Measurements from ENCODE around the gene NECTIN3.

NECTIN3 gene

GRCh38 chr3:111173328-111173900 lies 101.8 kb downstream of the NECTIN3 start:
- Histone ChIP-seq H3K79me1 (ENCODE audit: low read length) (no peaks in the 10 kb centered on the region), H3K18ac (ENCODE audit: low read length) (no peak overlapping the region), H3K9me3 (ENCODE audit: insufficient read depth, low read depth, low read length) (no peaks in the 10 kb centered on the region), H2BK12ac (ENCODE audit: low read length) (no peak overlapping the region), H3K36me3 (ENCODE audit: control insufficient read depth in 1 of 2, insufficient read depth in 2 of 2, low read length in 2 of 2) (peaks cover 4% of the 10 kb centered on the region in 2 experiments), H3K79me2 (ENCODE audit: control insufficient read depth, insufficient read depth, low read length, poor library complexity) (no peaks in the 10 kb centered on the region), H3K4me1 (ENCODE audit: control insufficient read depth in 1 of 2, insufficient read depth in 2 of 2, low read length in 2 of 2) (peaks cover 0 to 2% of the 10 kb centered on the region in 2 experiments), H3K9ac (ENCODE audit: low read length) (no peak overlapping the region), H3K4me3 (ENCODE audit: low read depth, low read length) (no peak overlapping the region), H3K4ac (ENCODE audit: low read depth, low read length) (no peak overlapping the region), H4K91ac (ENCODE audit: low read depth, low read length) (no peak overlapping the region), H2AFZ (ENCODE audit: insufficient read depth, low read length, poor library complexity) (no peak overlapping the region), H4K12ac (ENCODE audit: low read depth, low read length) (no peak overlapping the region), H2BK5ac (ENCODE audit: low read depth, low read length, poor library complexity) (no peak overlapping the region), H3K14ac (ENCODE audit: low read length) (no peak overlapping the region), H3K23ac (ENCODE audit: low read length) (no peak overlapping the region), H4K8ac (ENCODE audit: low read depth, low read length) (no peak overlapping the region), H2AK5ac (ENCODE audit: low read length) (no peak overlapping the region), H3K27ac (ENCODE audit: low read depth, low read length) (no peak overlapping the region), H3K27me3 (ENCODE audit: insufficient read depth, low read length) (no peaks in the 10 kb centered on the region), H2BK120ac (ENCODE audit: insufficient read depth, low read length, poor library complexity) (no peak overlapping the region), H3K4me2 (ENCODE audit: low read length) (no peak overlapping the region)
- DNase-seq, result no peak
- WGBS (ENCODE audit: extremely low coverage, insufficient coverage, insufficient read length), result no CpG with 5 or more reads among the region's 2 CpGs

GRCh38 chr3:111173906-111174305 lies 102.3 kb downstream of the NECTIN3 start:
- no peak overlapping the region for H2BK12ac ChIP-seq (ENCODE audit: low read length)
- no peak overlapping the region for H2BK120ac ChIP-seq (ENCODE audit: insufficient read depth, low read length, poor library complexity)
- no peak overlapping the region for H3K9ac ChIP-seq (ENCODE audit: low read length)
- no peaks in the 10 kb centered on the region for H3K9me3 ChIP-seq (ENCODE audit: insufficient read depth, low read depth, low read length)
- no peak overlapping the region for H3K4me3 ChIP-seq (ENCODE audit: low read depth, low read length)
- H3K27me3 ChIP-seq (ENCODE audit: insufficient read depth, low read length), result no peaks in the 10 kb centered on the region
- peaks cover 0 to 2% of the 10 kb centered on the region in 2 experiments for H3K4me1 ChIP-seq (ENCODE audit: control insufficient read depth in 1 of 2, insufficient read depth in 2 of 2, low read length in 2 of 2)
- no CpG with 5 or more reads among the region's 1 CpG for WGBS (ENCODE audit: extremely low coverage, insufficient coverage, insufficient read length)
- H3K14ac ChIP-seq (ENCODE audit: low read length), result no peak overlapping the region
- no peak overlapping the region for H3K23ac ChIP-seq (ENCODE audit: low read length)
- no peak overlapping the region for H4K91ac ChIP-seq (ENCODE audit: low read depth, low read length)
- no peak for DNase-seq
- no peak overlapping the region for H4K8ac ChIP-seq (ENCODE audit: low read depth, low read length)
- no peak overlapping the region for H2BK5ac ChIP-seq (ENCODE audit: low read depth, low read length, poor library complexity)
- no peaks in the 10 kb centered on the region for H3K79me1 ChIP-seq (ENCODE audit: low read length)
- no peak overlapping the region for H3K18ac ChIP-seq (ENCODE audit: low read length)
- peaks cover 4% of the 10 kb centered on the region in 2 experiments for H3K36me3 ChIP-seq (ENCODE audit: control insufficient read depth in 1 of 2, insufficient read depth in 2 of 2, low read length in 2 of 2)
- H2AFZ ChIP-seq (ENCODE audit: insufficient read depth, low read length, poor library complexity), result no peak overlapping the region
- no peak overlapping the region for H3K4me2 ChIP-seq (ENCODE audit: low read length)
- no peak overlapping the region for H3K4ac ChIP-seq (ENCODE audit: low read depth, low read length)
- H3K27ac ChIP-seq (ENCODE audit: low read depth, low read length), result no peak overlapping the region
- H4K12ac ChIP-seq (ENCODE audit: low read depth, low read length), result no peak overlapping the region
- no peak overlapping the region for H2AK5ac ChIP-seq (ENCODE audit: low read length)
- H3K79me2 ChIP-seq (ENCODE audit: control insufficient read depth, insufficient read depth, low read length, poor library complexity), result no peaks in the 10 kb centered on the region

DNA sequence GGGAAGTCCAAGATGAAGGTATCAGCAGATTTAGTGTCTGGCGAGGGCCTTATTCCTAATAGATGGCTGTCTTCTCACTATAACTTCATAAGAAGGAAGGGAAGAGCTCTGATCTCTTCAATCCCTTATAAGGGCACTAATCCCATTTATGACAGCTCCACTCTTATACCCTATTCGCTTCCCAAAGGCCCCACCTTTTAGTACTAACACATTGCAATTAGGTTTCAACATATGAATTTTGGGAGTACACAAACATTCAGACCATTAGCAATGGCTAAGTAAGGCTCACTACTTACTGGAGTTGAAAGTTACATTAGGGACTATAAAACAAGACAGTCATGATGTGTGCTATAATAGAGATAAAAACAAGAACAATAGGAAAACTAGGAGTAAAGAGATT lies 118.9 kb downstream of the NECTIN3 start:
- no peak overlapping the region for H3K4ac ChIP-seq (ENCODE audit: low read depth, low read length)
- H4K12ac ChIP-seq (ENCODE audit: low read depth, low read length), result no peak overlapping the region
- H3K79me1 ChIP-seq (ENCODE audit: low read length), result peaks cover 3% of the 10 kb centered on the region
- H3K4me1 ChIP-seq (ENCODE audit: control insufficient read depth in 1 of 2, insufficient read depth in 2 of 2, low read length in 2 of 2), result peaks cover 0 to 4% of the 10 kb centered on the region in 2 experiments
- H3K9me3 ChIP-seq (ENCODE audit: insufficient read depth, low read depth, low read length), result no peaks in the 10 kb centered on the region
- H3K27ac ChIP-seq (ENCODE audit: low read depth, low read length), result no peak overlapping the region
- H2BK120ac ChIP-seq (ENCODE audit: insufficient read depth, low read length, poor library complexity), result no peak overlapping the region
- no peak overlapping the region for H2BK12ac ChIP-seq (ENCODE audit: low read length)
- H3K18ac ChIP-seq (ENCODE audit: low read length), result no peak overlapping the region
- no peak overlapping the region for H2BK5ac ChIP-seq (ENCODE audit: low read depth, low read length, poor library complexity)
- H3K4me2 ChIP-seq (ENCODE audit: low read length), result no peak overlapping the region
- peaks cover 0 to 5% of the 10 kb centered on the region in 2 experiments for H3K36me3 ChIP-seq (ENCODE audit: control insufficient read depth in 1 of 2, insufficient read depth in 2 of 2, low read length in 2 of 2)
- no peak for DNase-seq
- H4K8ac ChIP-seq (ENCODE audit: low read depth, low read length), result no peak overlapping the region
- no peak overlapping the region for H2AFZ ChIP-seq (ENCODE audit: insufficient read depth, low read length, poor library complexity)
- H3K27me3 ChIP-seq (ENCODE audit: insufficient read depth, low read length), result no peaks in the 10 kb centered on the region
- no peak overlapping the region for H2AK5ac ChIP-seq (ENCODE audit: low read length)
- no peak overlapping the region for H3K14ac ChIP-seq (ENCODE audit: low read length)
- no peak overlapping the region for H3K4me3 ChIP-seq (ENCODE audit: low read depth, low read length)
- WGBS (ENCODE audit: extremely low coverage, insufficient coverage, insufficient read length), result no CpG with 5 or more reads among the region's 2 CpGs
- no peak overlapping the region for H3K23ac ChIP-seq (ENCODE audit: low read length)
- no peak overlapping the region for H4K91ac ChIP-seq (ENCODE audit: low read depth, low read length)
- H3K79me2 ChIP-seq (ENCODE audit: control insufficient read depth, insufficient read depth, low read length, poor library complexity), result no peaks in the 10 kb centered on the region
- H3K9ac ChIP-seq (ENCODE audit: low read length), result no peak overlapping the region

GRCh38 chr3:111193472-111193871 lies 121.9 kb downstream of the NECTIN3 start:
- H2BK5ac ChIP-seq (ENCODE audit: low read depth, low read length, poor library complexity), result no peak overlapping the region
- H2AFZ ChIP-seq (ENCODE audit: insufficient read depth, low read length, poor library complexity), result no peak overlapping the region
- no peak overlapping the region for H3K23ac ChIP-seq (ENCODE audit: low read length)
- no peak overlapping the region for H3K4me2 ChIP-seq (ENCODE audit: low read length)
- H3K27ac ChIP-seq (ENCODE audit: low read depth, low read length), result no peak overlapping the region
- H3K9ac ChIP-seq (ENCODE audit: low read length), result no peak overlapping the region
- peaks cover 3% of the 10 kb centered on the region for H3K79me1 ChIP-seq (ENCODE audit: low read length)
- no peak overlapping the region for H3K4ac ChIP-seq (ENCODE audit: low read depth, low read length)
- no peak for DNase-seq
- H3K18ac ChIP-seq (ENCODE audit: low read length), result no peak overlapping the region
- H2BK120ac ChIP-seq (ENCODE audit: insufficient read depth, low read length, poor library complexity), result no peak overlapping the region
- H3K9me3 ChIP-seq (ENCODE audit: insufficient read depth, low read depth, low read length), result no peaks in the 10 kb centered on the region
- H3K14ac ChIP-seq (ENCODE audit: low read length), result no peak overlapping the region
- no peak overlapping the region for H4K8ac ChIP-seq (ENCODE audit: low read depth, low read length)
- H2AK5ac ChIP-seq (ENCODE audit: low read length), result no peak overlapping the region
- WGBS (ENCODE audit: extremely low coverage, insufficient coverage, insufficient read length), result no CpG with 5 or more reads among the region's 3 CpGs
- no peak overlapping the region for H2BK12ac ChIP-seq (ENCODE audit: low read length)
- H3K79me2 ChIP-seq (ENCODE audit: control insufficient read depth, insufficient read depth, low read length, poor library complexity), result no peaks in the 10 kb centered on the region
- H3K4me1 ChIP-seq (ENCODE audit: control insufficient read depth in 1 of 2, insufficient read depth in 2 of 2, low read length in 2 of 2), result peaks cover 0 to 4% of the 10 kb centered on the region in 2 experiments
- H3K36me3 ChIP-seq (ENCODE audit: control insufficient read depth in 1 of 2, insufficient read depth in 2 of 2, low read length in 2 of 2), result peaks cover 2 to 7% of the 10 kb centered on the region in 2 experiments
- H4K12ac ChIP-seq (ENCODE audit: low read depth, low read length), result no peak overlapping the region
- no peak overlapping the region for H4K91ac ChIP-seq (ENCODE audit: low read depth, low read length)
- no peak overlapping the region for H3K4me3 ChIP-seq (ENCODE audit: low read depth, low read length)
- no peaks in the 10 kb centered on the region for H3K27me3 ChIP-seq (ENCODE audit: insufficient read depth, low read length)
